ENCODE results near the gene CFAP20.

CFAP20 gene

GRCh38 chr16:58155839-58156238 is 26.7 kb upstream of the CFAP20 start:
- Histone ChIP-seq H3K36me3 (peaks cover 29 to 41% (median 35%) of the 10 kb centered on the region in 11 experiments), H3K9ac (no peak overlapping the region), H3K9me3 (replicated peaks in 1 of 11) (no peaks in the 10 kb centered on the region), H3K4me3 (no peak overlapping the region), H4K20me1 (peaks cover 0 to 22% (median 0%) of the 10 kb centered on the region in 11 experiments; a peak in 6 of 22 replicates), H3K27me3 (no peaks in the 10 kb centered on the region), H3K27ac (no peak overlapping the region), H3K4me2 (no peak overlapping the region), H3K4me1 (no peaks in the 10 kb centered on the region)
- TF ChIP-seq Cebpa-rat (IDR thresholded peaks at IDR 0.05): no peak

DNA sequence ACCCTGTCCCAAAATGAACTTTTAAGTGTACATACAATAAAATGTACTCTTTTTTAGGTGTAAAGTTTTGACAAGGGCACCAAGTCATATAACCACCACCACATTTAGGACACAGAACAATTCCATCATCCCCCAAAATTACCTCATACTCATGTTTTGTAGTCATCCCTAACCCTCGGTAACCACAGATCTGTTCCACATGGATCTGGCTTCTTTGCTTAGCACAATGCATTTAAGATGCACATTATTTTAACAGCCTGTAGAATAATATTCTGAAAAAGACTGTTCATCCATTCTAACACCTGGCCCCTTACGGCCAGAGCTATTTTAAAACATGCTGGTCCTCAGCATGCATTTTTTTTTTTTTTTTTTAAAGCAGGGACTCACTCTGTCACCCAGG is 25.2 kb upstream of the CFAP20 start:
- no peaks in the 10 kb centered on the region for H3K4me1 ChIP-seq

GRCh38 chr16:58152246-58152868 is 23.2 kb upstream of the CFAP20 start:
- Histone ChIP-seq H4K20me1 (peaks cover 0 to 10% (median 0%) of the 10 kb centered on the region in 11 experiments; a peak in 3 of 22 replicates), H3K4me1 (no peaks in the 10 kb centered on the region), H3K4me2 (no peak overlapping the region), H3K27ac (no peak overlapping the region), H3K4me3 (no peak overlapping the region), H3K36me3 (peaks cover 0 to 6% (median under 1%) of the 10 kb centered on the region in 11 experiments; a peak in 5 of 22 replicates), H3K9me3 (replicated peaks in 1 of 11) (no peaks in the 10 kb centered on the region), H3K9ac (no peak overlapping the region), H3K27me3 (no peaks in the 10 kb centered on the region)
- TF ChIP-seq Cebpa-rat (IDR thresholded peaks at IDR 0.05): no peak

More for the DNA sequence above, 25.2 kb upstream of the CFAP20 start:
- Histone ChIP-seq H3K4me2 (no peak overlapping the region), H3K4me3 (no peak overlapping the region), H4K20me1 (peaks cover 0 to 20% (median 0%) of the 10 kb centered on the region in 11 experiments; a peak in 4 of 22 replicates), H3K27ac (no peak overlapping the region), H3K9me3 (replicated peaks in 1 of 11) (no peaks in the 10 kb centered on the region), H3K27me3 (no peaks in the 10 kb centered on the region), H3K9ac (no peak overlapping the region), H3K36me3 (peaks cover 14 to 26% (median 20%) of the 10 kb centered on the region in 11 experiments)
- no peak for TF ChIP-seq Cebpa-rat (IDR thresholded peaks at IDR 0.05)

- H4K20me1 ChIP-seq: no peaks in the 10 kb centered on the region
- H3K36me3 ChIP-seq: no peaks in the 10 kb centered on the region
- H3K9me3 ChIP-seq (replicated peaks in 1 of 11): no peaks in the 10 kb centered on the region
- no peak for TF ChIP-seq Cebpa-rat (IDR thresholded peaks at IDR 0.05)
- no peak overlapping the region for H3K9ac ChIP-seq
- no peak overlapping the region for H3K4me3 ChIP-seq
- no peaks in the 10 kb centered on the region for H3K27me3 ChIP-seq
- no peaks in the 10 kb centered on the region for H3K4me1 ChIP-seq
- no peak overlapping the region for H3K4me2 ChIP-seq
- H3K27ac ChIP-seq: no peak overlapping the region
These were observed 19.3 kb upstream of the CFAP20 start for GRCh38 chr16:58148526-58148925.

DNA sequence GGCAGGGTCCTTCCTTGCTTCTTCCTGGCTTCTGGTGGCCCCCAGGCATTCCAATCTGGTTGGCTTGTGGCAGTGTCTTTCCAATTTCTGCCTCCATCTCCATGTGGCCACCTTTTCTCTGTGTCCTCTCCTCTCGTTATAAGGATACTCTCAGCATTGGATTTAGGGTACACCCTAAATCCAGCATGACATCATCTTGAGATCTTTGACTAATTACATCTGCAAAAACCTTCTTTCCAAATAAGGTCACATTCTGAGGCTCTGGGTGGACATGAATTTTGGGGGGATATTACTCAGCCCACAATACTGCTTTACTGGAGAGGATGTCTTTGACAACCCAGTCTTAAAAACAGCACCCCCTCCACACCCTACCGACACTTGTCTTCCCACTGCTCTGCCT is 18.9 kb upstream of the CFAP20 start:
- H3K4me1 ChIP-seq: no peaks in the 10 kb centered on the region
- no peak overlapping the region for H3K4me2 ChIP-seq
- H4K20me1 ChIP-seq: no peaks in the 10 kb centered on the region
- H3K9ac ChIP-seq: no peak overlapping the region
- H3K27me3 ChIP-seq: no peaks in the 10 kb centered on the region
- H3K9me3 ChIP-seq (replicated peaks in 1 of 11): no peaks in the 10 kb centered on the region
- no peak for TF ChIP-seq Cebpa-rat (IDR thresholded peaks at IDR 0.05)
- H3K27ac ChIP-seq: no peak overlapping the region
- no peak overlapping the region for H3K4me3 ChIP-seq
- no peaks in the 10 kb centered on the region for H3K36me3 ChIP-seq

GRCh38 chr16:58138852-58139251 is 9.7 kb upstream of the CFAP20 start:
- Histone ChIP-seq H3K27ac (no peak overlapping the region), H3K9me3 (replicated peaks in 1 of 11) (peaks cover 31 to 46% (median 36%) of the 10 kb centered on the region in 11 experiments), H3K4me3 (no peak overlapping the region), H3K4me2 (no peak overlapping the region), H3K9ac (no peak overlapping the region), H4K20me1 (no peaks in the 10 kb centered on the region), H3K4me1 (no peaks in the 10 kb centered on the region), H3K27me3 (no peaks in the 10 kb centered on the region), H3K36me3 (peaks cover 0 to 27% (median 15%) of the 10 kb centered on the region in 11 experiments; a peak in 12 of 22 replicates)
- no peak for TF ChIP-seq Cebpa-rat (IDR thresholded peaks at IDR 0.05)

DNA sequence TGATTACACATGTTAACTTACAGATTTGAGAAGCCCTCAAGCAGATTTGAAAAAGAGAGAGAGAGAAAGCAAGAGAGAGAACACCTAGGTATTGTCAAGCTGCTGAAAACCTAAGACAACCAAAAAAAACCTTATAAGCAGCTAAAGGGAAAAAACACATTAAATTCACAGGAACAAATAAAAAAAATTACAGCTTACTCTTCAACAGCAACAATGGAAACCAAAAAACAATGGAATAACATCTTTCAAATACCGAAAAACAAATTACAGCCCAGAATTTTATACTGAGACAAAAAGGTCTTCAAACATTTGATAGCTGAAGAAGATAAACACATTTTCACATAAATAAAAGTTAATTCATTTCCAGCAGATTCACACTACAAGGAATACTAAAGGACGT is 8.4 kb upstream of the CFAP20 start:
- Histone ChIP-seq H3K4me1 (no peaks in the 10 kb centered on the region), H4K20me1 (no peaks in the 10 kb centered on the region), H3K9me3 (replicated peaks in 1 of 11) (peaks cover 31 to 46% (median 36%) of the 10 kb centered on the region in 11 experiments), H3K36me3 (peaks cover 0 to 27% (median 15%) of the 10 kb centered on the region in 11 experiments; a peak in 12 of 22 replicates), H3K4me2 (no peak overlapping the region), H3K27me3 (no peaks in the 10 kb centered on the region), H3K4me3 (no peak overlapping the region), H3K9ac (no peak overlapping the region), H3K27ac (no peak overlapping the region)
- TF ChIP-seq Cebpa-rat (IDR thresholded peaks at IDR 0.05): no peak

GRCh38 chr16:58128711-58129096 is 477 bp downstream of the CFAP20 start:
- Histone ChIP-seq H3K4me1 (peaks cover 45 to 54% (median 49%) of the 10 kb centered on the region in 10 experiments), H3K9me3 (replicated peaks in 1 of 11) (peaks cover 0 to 4% (median 0%) of the 10 kb centered on the region in 11 experiments; a peak in 1 of 22 replicates), H3K27me3 (no peaks in the 10 kb centered on the region), H3K4me2 (peak overlapping the region; percentile 92 to 100 (median 97)), H3K9ac (peak overlapping the region; percentile 85 to 95 (median 91)), H3K27ac (peak overlapping the region; percentile 67 to 92 (median 89); a peak in 21 of 22 replicates), H3K36me3 (peaks cover 0 to 4% (median 0%) of the 10 kb centered on the region in 11 experiments; a peak in 2 of 22 replicates), H3K4me3 (peak overlapping the region; percentile 80 to 93 (median 90)), H4K20me1 (peaks cover 46 to 53% (median 49%) of the 10 kb centered on the region in 11 experiments; a peak in 21 of 22 replicates)
- TF ChIP-seq Cebpa-rat (IDR thresholded peaks at IDR 0.05): no peak

DNA sequence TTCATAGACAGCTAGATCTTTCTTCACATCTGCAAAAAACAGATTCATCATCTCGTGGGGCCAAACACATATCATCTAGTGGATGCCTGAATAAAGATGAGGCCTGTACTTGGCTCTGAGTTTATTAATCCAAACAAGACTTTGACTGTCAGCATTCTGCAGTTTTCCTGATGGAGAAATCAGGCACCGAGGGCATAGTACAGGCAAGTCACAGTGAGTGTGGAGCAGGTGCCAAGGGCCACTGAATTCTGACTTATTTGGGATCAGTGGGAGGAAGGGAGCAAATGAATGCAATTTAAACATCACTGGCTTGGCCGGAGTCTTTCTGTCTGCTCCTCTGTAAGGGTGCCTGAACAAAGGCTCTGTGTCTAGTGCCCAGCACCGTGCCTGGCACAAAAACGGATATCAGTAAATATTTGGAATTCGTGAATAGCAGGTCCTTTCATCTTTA is 975 bp downstream of the CFAP20 start:
- H3K36me3 ChIP-seq: peaks cover 0 to 5% (median 0%) of the 10 kb centered on the region in 11 experiments; a peak in 2 of 22 replicates

More for the DNA sequence above, 975 bp downstream of the CFAP20 start:
- H3K4me2 ChIP-seq: peak overlapping the region; percentile 92 to 100 (median 97)
- TF ChIP-seq Cebpa-rat (IDR thresholded peaks at IDR 0.05): no peak
- peaks cover 0 to 4% (median 0%) of the 10 kb centered on the region in 11 experiments; a peak in 1 of 22 replicates for H3K9me3 ChIP-seq (replicated peaks in 1 of 11)
- peak overlapping the region; percentile 80 to 93 (median 90) for H3K4me3 ChIP-seq
- H4K20me1 ChIP-seq: peaks cover 46 to 58% (median 53%) of the 10 kb centered on the region in 11 experiments; a peak in 21 of 22 replicates
- H3K27ac ChIP-seq: peak overlapping the region in 7 of 11 experiments; percentile 23 to 91 (median 88); a peak in 9 of 22 replicates
- H3K9ac ChIP-seq: peak overlapping the region; percentile 63 to 95 (median 91)
- no peaks in the 10 kb centered on the region for H3K27me3 ChIP-seq
- H3K4me1 ChIP-seq: peaks cover 46 to 54% (median 50%) of the 10 kb centered on the region in 10 experiments
